LHCN-M2 (cell line): ENCODE data around the gene SLC6A8. TPM values are rescaled to one million over a fixed set of nuclear protein-coding genes. Genes with fewer than 3 reads are reported as not detected.

ENCODE experiments used
- total RNA-seq: library from RNA; depleted of rRNA; stranded (reverse); fragments of >200 nt; gene quantifications from 2 replicates; pipeline ENCODE4 v1.2.3, GENCODE V29; 2014; rRNA removed

Gene SLC6A8
- total RNA-seq, 1 experiment from 2014 or later: 10.2 TPM

Other genes with a start within 250 kb of the SLC6A8 start
- 0.90 and 2.3 TPM in 2 replicates for gene TREX2, start 241.9 kb upstream of the SLC6A8 start, total RNA-seq
- gene HAUS7, start 217.3 kb upstream of the SLC6A8 start, total RNA-seq: 29.3 and 52.6 TPM in 2 replicates
- gene BGN, start 192.9 kb upstream of the SLC6A8 start, total RNA-seq: not detected in 2 replicates
- gene ATP2B3, start 170.3 kb upstream of the SLC6A8 start, total RNA-seq: not detected in 2 replicates
- 35.3 and 40.1 TPM in 2 replicates for gene CCNQ, start 88.8 kb upstream of the SLC6A8 start, total RNA-seq
- not detected in 2 replicates for gene DUSP9, start 40.7 kb upstream of the SLC6A8 start, total RNA-seq
- 0.19 TPM in 1 of 2 replicates, not detected in the other for gene PNCK, start 14.1 kb upstream of the SLC6A8 start, total RNA-seq
- gene BCAP31, start 36.5 kb downstream of the SLC6A8 start, total RNA-seq: 138 and 211 TPM in 2 replicates
- gene ABCD1, start 36.9 kb downstream of the SLC6A8 start, total RNA-seq: 25.8 and 30.5 TPM in 2 replicates
- 5.0 and 9.7 TPM in 2 replicates for gene PLXNB3, start 76.3 kb downstream of the SLC6A8 start, total RNA-seq
- gene SRPK3, start 93.1 kb downstream of the SLC6A8 start, total RNA-seq: 0.45 and 1.3 TPM in 2 replicates
- 83.6 and 86.6 TPM in 2 replicates for gene IDH3G, start 106.4 kb downstream of the SLC6A8 start, total RNA-seq
- gene SSR4, start 106.7 kb downstream of the SLC6A8 start, total RNA-seq: 201 and 222 TPM in 2 replicates
- gene PDZD4, start 142.6 kb downstream of the SLC6A8 start, total RNA-seq: 1.2 and 1.7 TPM in 2 replicates
- 0.29 and 2.1 TPM in 2 replicates for gene L1CAM, start 198.2 kb downstream of the SLC6A8 start, total RNA-seq
- not detected in 2 replicates for gene AVPR2, start 216.7 kb downstream of the SLC6A8 start, total RNA-seq
- gene ARHGAP4, start 238.3 kb downstream of the SLC6A8 start, total RNA-seq: 4.1 and 15.2 TPM in 2 replicates
- gene NAA10, start 247.1 kb downstream of the SLC6A8 start, total RNA-seq: 160 and 164 TPM in 2 replicates